ENCODE measurements around the gene NPAS3.

Gene NPAS3

DNA sequence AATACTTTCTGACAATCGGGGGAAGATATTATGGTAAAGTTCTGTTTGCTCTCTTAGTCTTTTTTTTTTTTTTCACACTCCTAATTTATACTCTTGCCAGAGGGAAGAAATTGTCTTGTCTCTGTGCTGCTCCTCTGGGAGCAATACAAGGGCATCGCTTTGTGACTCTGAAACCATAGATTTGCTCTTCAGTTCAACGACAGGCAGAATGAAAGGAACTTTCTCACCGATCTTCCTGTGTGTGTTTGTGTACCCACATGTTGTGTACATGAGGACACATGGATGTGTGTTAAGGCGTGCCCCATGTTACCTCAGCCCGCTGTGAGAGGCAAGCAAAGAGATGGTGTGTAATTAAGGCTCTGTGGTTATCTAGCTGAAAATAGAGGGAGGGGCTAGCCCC is 554.6 kb downstream of the NPAS3 start:
- ChIA-PET POLR2A (no interaction called here), CTCF (no interaction called here)
- Histone ChIP-seq H3K4me3 (ENCODE audit: low read depth, low read length) (no peak overlapping the region), H3K4me1 (ENCODE audit: control insufficient read depth, insufficient read depth, low read length) (no peaks in the 10 kb centered on the region), H3K9me3 (ENCODE audit: control insufficient read depth, insufficient read depth, low read depth, low read length) (no peaks in the 10 kb centered on the region), H3K27ac (ENCODE audit: extremely low read depth, low read depth, low read length) (no peak overlapping the region), H3K36me3 (ENCODE audit: control insufficient read depth in 2 of 2, insufficient read depth in 1 of 2, low read length in 2 of 2) (no peaks in the 10 kb centered on the region)
- TF ChIP-seq ZNF747 (tag by site-specific recombination; IDR thresholded peaks at IDR 0.05): no peak
- no peak for TF ChIP-seq OSR2 (tag by site-specific recombination; IDR thresholded peaks at IDR 0.05)
- TF ChIP-seq ZNF2 (tag by site-specific recombination; IDR thresholded peaks at IDR 0.05): no peak
- TF ChIP-seq, protein P1, sequence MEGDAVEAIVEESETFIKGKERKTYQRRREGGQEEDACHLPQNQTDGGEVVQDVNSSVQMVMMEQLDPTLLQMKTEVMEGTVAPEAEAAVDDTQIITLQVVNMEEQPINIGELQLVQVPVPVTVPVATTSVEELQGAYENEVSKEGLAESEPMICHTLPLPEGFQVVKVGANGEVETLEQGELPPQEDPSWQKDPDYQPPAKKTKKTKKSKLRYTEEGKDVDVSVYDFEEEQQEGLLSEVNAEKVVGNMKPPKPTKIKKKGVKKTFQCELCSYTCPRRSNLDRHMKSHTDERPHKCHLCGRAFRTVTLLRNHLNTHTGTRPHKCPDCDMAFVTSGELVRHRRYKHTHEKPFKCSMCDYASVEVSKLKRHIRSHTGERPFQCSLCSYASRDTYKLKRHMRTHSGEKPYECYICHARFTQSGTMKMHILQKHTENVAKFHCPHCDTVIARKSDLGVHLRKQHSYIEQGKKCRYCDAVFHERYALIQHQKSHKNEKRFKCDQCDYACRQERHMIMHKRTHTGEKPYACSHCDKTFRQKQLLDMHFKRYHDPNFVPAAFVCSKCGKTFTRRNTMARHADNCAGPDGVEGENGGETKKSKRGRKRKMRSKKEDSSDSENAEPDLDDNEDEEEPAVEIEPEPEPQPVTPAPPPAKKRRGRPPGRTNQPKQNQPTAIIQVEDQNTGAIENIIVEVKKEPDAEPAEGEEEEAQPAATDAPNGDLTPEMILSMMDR (tag by site-specific recombination; IDR thresholded peaks at IDR 0.05): no peak
- TF ChIP-seq ZNF600 (tag by site-specific recombination; IDR thresholded peaks at IDR 0.05): no peak
- no peak for TF ChIP-seq ZNF350 (tag by site-specific recombination; IDR thresholded peaks at IDR 0.05)
- TF ChIP-seq EGR2 (tag by site-specific recombination; IDR thresholded peaks at IDR 0.05; ENCODE audit: low read depth): no peak
- no peak for TF ChIP-seq ZNF560 (tag by site-specific recombination; IDR thresholded peaks at IDR 0.05; ENCODE audit: borderline replicate concordance)
- TF ChIP-seq PRDM1 (tag by site-specific recombination; IDR thresholded peaks at IDR 0.05): no peak
- TF ChIP-seq ZSCAN23 (tag by site-specific recombination; IDR thresholded peaks at IDR 0.05): no peak
- no peak for TF ChIP-seq ZNF530 (tag by site-specific recombination; IDR thresholded peaks at IDR 0.05; ENCODE audit: low read depth)
- no peak for TF ChIP-seq ZNF658 (tag by site-specific recombination; IDR thresholded peaks at IDR 0.05)
- TF ChIP-seq, protein P2, sequence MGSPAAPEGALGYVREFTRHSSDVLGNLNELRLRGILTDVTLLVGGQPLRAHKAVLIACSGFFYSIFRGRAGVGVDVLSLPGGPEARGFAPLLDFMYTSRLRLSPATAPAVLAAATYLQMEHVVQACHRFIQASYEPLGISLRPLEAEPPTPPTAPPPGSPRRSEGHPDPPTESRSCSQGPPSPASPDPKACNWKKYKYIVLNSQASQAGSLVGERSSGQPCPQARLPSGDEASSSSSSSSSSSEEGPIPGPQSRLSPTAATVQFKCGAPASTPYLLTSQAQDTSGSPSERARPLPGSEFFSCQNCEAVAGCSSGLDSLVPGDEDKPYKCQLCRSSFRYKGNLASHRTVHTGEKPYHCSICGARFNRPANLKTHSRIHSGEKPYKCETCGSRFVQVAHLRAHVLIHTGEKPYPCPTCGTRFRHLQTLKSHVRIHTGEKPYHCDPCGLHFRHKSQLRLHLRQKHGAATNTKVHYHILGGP (tag by site-specific recombination; IDR thresholded peaks at IDR 0.05): no peak
- no peak for TF ChIP-seq SETDB1 (IDR thresholded peaks at IDR 0.05; ENCODE audit: insufficient read length, low read length)
- TF ChIP-seq, protein P3, sequence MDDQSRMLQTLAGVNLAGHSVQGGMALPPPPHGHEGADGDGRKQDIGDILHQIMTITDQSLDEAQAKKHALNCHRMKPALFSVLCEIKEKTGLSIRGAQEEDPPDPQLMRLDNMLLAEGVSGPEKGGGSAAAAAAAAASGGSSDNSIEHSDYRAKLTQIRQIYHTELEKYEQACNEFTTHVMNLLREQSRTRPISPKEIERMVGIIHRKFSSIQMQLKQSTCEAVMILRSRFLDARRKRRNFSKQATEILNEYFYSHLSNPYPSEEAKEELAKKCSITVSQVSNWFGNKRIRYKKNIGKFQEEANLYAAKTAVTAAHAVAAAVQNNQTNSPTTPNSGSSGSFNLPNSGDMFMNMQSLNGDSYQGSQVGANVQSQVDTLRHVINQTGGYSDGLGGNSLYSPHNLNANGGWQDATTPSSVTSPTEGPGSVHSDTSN (CRISPR knock-in tag; IDR thresholded peaks at IDR 0.05): no peak
- no peak for TF ChIP-seq ZNF837 (tag by site-specific recombination; IDR thresholded peaks at IDR 0.05)
- TF ChIP-seq ZFP3 (tag by site-specific recombination; IDR thresholded peaks at IDR 0.05; ENCODE audit: low read depth): no peak

DNA sequence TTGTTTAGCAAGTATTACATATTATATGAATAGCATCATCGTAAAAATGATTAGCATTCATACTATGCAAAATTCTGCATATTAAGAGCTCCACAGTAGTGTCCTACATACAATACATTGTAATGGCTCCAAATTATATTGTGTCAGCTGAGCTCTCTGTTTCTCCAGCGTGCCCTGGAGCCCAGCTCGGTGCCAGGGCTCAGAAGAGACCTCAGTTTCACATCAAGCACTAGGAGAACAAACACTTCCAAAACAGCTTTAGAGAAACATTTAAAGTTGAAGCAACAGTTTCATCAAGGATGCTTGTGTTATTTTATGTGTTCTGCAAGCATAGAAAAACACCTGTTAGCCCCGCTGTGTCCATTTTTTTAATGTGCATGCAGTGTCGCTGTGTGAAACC is 555.3 kb downstream of the NPAS3 start:
- Histone ChIP-seq H3K27ac (ENCODE audit: extremely low read depth, low read depth, low read length) (no peak overlapping the region), H3K9me3 (ENCODE audit: control insufficient read depth, insufficient read depth, low read depth, low read length) (no peaks in the 10 kb centered on the region), H3K4me3 (ENCODE audit: low read depth, low read length) (no peak overlapping the region), H3K4me1 (ENCODE audit: control insufficient read depth, insufficient read depth, low read length) (no peaks in the 10 kb centered on the region), H3K36me3 (ENCODE audit: control insufficient read depth in 2 of 2, insufficient read depth in 1 of 2, low read length in 2 of 2) (no peaks in the 10 kb centered on the region)
- ChIA-PET CTCF (interaction anchor here (0.7 kb wide), 1 partner anchor 15 kb away, joined by 3 read pairs; no protein-coding TSS in a partner anchor), POLR2A (no interaction called here)
- TF ChIP-seq ZNF202 (tag by site-specific recombination; IDR thresholded peaks at IDR 0.05; ENCODE audit: borderline replicate concordance): no peak
- TF ChIP-seq ZNF548 (tag by site-specific recombination; IDR thresholded peaks at IDR 0.05): no peak
- TF ChIP-seq ZNF175 (tag by site-specific recombination; IDR thresholded peaks at IDR 0.05): no peak
- TF ChIP-seq, protein P4, sequence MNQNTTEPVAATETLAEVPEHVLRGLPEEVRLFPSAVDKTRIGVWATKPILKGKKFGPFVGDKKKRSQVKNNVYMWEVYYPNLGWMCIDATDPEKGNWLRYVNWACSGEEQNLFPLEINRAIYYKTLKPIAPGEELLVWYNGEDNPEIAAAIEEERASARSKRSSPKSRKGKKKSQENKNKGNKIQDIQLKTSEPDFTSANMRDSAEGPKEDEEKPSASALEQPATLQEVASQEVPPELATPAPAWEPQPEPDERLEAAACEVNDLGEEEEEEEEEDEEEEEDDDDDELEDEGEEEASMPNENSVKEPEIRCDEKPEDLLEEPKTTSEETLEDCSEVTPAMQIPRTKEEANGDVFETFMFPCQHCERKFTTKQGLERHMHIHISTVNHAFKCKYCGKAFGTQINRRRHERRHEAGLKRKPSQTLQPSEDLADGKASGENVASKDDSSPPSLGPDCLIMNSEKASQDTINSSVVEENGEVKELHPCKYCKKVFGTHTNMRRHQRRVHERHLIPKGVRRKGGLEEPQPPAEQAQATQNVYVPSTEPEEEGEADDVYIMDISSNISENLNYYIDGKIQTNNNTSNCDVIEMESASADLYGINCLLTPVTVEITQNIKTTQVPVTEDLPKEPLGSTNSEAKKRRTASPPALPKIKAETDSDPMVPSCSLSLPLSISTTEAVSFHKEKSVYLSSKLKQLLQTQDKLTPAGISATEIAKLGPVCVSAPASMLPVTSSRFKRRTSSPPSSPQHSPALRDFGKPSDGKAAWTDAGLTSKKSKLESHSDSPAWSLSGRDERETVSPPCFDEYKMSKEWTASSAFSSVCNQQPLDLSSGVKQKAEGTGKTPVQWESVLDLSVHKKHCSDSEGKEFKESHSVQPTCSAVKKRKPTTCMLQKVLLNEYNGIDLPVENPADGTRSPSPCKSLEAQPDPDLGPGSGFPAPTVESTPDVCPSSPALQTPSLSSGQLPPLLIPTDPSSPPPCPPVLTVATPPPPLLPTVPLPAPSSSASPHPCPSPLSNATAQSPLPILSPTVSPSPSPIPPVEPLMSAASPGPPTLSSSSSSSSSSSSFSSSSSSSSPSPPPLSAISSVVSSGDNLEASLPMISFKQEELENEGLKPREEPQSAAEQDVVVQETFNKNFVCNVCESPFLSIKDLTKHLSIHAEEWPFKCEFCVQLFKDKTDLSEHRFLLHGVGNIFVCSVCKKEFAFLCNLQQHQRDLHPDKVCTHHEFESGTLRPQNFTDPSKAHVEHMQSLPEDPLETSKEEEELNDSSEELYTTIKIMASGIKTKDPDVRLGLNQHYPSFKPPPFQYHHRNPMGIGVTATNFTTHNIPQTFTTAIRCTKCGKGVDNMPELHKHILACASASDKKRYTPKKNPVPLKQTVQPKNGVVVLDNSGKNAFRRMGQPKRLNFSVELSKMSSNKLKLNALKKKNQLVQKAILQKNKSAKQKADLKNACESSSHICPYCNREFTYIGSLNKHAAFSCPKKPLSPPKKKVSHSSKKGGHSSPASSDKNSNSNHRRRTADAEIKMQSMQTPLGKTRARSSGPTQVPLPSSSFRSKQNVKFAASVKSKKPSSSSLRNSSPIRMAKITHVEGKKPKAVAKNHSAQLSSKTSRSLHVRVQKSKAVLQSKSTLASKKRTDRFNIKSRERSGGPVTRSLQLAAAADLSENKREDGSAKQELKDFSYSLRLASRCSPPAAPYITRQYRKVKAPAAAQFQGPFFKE (tag by site-specific recombination; IDR thresholded peaks at IDR 0.05; ENCODE audit: borderline replicate concordance): no peak
- no peak for TF ChIP-seq ZBTB17 (tag by site-specific recombination; IDR thresholded peaks at IDR 0.05)
- TF ChIP-seq, protein P5, sequence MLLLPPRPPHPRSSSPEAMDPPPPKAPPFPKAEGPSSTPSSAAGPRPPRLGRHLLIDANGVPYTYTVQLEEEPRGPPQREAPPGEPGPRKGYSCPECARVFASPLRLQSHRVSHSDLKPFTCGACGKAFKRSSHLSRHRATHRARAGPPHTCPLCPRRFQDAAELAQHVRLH (tag by site-specific recombination; IDR thresholded peaks at IDR 0.05): no peak
- TF ChIP-seq ZNF146 (tag by site-specific recombination; IDR thresholded peaks at IDR 0.05): no peak
- TF ChIP-seq, protein P6, sequence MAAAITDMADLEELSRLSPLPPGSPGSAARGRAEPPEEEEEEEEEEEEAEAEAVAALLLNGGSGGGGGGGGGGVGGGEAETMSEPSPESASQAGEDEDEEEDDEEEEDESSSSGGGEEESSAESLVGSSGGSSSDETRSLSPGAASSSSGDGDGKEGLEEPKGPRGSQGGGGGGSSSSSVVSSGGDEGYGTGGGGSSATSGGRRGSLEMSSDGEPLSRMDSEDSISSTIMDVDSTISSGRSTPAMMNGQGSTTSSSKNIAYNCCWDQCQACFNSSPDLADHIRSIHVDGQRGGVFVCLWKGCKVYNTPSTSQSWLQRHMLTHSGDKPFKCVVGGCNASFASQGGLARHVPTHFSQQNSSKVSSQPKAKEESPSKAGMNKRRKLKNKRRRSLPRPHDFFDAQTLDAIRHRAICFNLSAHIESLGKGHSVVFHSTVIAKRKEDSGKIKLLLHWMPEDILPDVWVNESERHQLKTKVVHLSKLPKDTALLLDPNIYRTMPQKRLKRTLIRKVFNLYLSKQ (tag by site-specific recombination; IDR thresholded peaks at IDR 0.05; ENCODE audit: borderline replicate concordance): no peak
- no peak for TF ChIP-seq KLF10 (tag by site-specific recombination; IDR thresholded peaks at IDR 0.05)
